CD4-positive, CD25-positive, alpha-beta regulatory T cell (primary cell): Measurements from ENCODE around the gene VILL. TPM values are rescaled to one million over a fixed set of nuclear protein-coding genes. Genes with fewer than 3 reads are reported as not detected.

ENCODE experiments used
- ATAC-seq, 2 donors: fragments of 150-1000 bp; cut with Tn5 transposase; one replicate each; pipeline ENCODE4 v1.10.0; 2021; ENCODE audit warnings: low read depth in 2 of 2, moderate number of reproducible peaks in 2 of 2, moderate library complexity in 1 of 2
- DNase-seq, 3 donors: peaks; one replicate each; pipeline versions ENCODE4 v3.0.0 to v3.0.0-alpha.2; 2012 to 2022; ENCODE audit warnings: mixed read lengths in 1 of 3
- H3K27ac ChIP-seq: one replicate; pipeline ENCODE4 v1.7.0; 2013; ENCODE audit warnings: mild to moderate bottlenecking, low read length; ENCODE audit not compliant: insufficient read depth, poor library complexity, severe bottlenecking
- H3K27me3 ChIP-seq: one replicate; pipeline ENCODE4 v1.7.0; 2013; ENCODE audit warnings: low read length; ENCODE audit not compliant: control insufficient read depth, insufficient read depth
- H3K36me3 ChIP-seq: one replicate; pipeline ENCODE4 v1.7.0; 2013; ENCODE audit warnings: mild to moderate bottlenecking, low read length, moderate library complexity; ENCODE audit not compliant: control insufficient read depth, insufficient read depth
- H3K4me1 ChIP-seq: 2 replicates; pipeline ENCODE4 v1.7.0; 2013; ENCODE audit warnings: mild to moderate bottlenecking, low read length; ENCODE audit not compliant: insufficient read depth, control insufficient read depth, poor library complexity, severe bottlenecking
- H3K4me3 ChIP-seq: one replicate; pipeline ENCODE4 v1.7.0; 2013; ENCODE audit warnings: low read depth, mild to moderate bottlenecking, low read length, moderate library complexity
- H3K9me3 ChIP-seq, 2 experiments: 1 replicate in 1 of 2; 2 replicates in 1 of 2; pipeline ENCODE4 v1.7.0; 2013; ENCODE audit warnings: low read length in 2 of 2, mild to moderate bottlenecking in 1 of 2, moderate library complexity in 1 of 2; ENCODE audit not compliant: control insufficient read depth in 2 of 2
- H3K27ac Mint-ChIP-seq, 3 donors: one replicate each; pipeline ENCODE4 v1.8.0; 2020 to 2022; ENCODE audit warnings: mild to moderate bottlenecking in 3 of 3, mixed read lengths in 3 of 3, moderate library complexity in 2 of 3
- H3K27me3 Mint-ChIP-seq: one replicate; pipeline ENCODE4 v1.8.0; 2022; ENCODE audit warnings: mild to moderate bottlenecking, mixed read lengths
- H3K36me3 Mint-ChIP-seq: one replicate; pipeline ENCODE4 v1.8.0; 2020; ENCODE audit warnings: mixed read lengths
- H3K4me1 Mint-ChIP-seq, 4 donors: one replicate each; pipeline ENCODE4 v1.8.0; 2020 to 2022; ENCODE audit warnings: mixed read lengths in 4 of 4, mild to moderate bottlenecking in 1 of 4
- H3K4me3 Mint-ChIP-seq, 4 donors: one replicate each; pipeline ENCODE4 v1.8.0; 2020 to 2022; ENCODE audit warnings: mild to moderate bottlenecking in 4 of 4, mixed read lengths in 4 of 4, moderate library complexity in 3 of 4
- H3K9me3 Mint-ChIP-seq, 7 donors: one replicate each; pipeline ENCODE4 v1.8.0; 2020 to 2022; ENCODE audit warnings: mixed read lengths in 7 of 7, mild to moderate bottlenecking in 3 of 7, moderate library complexity in 2 of 7
- polyA plus RNA-seq, 4 donors: library from polyadenylated mRNA; unstranded; fragments of 300-500 nt; fragmentation: Illumina TruSeq; gene quantifications; one replicate each; pipeline ENCODE4 v1.2.3, GENCODE V29; 2021
- total RNA-seq: library from RNA; stranded (reverse); gene quantifications from one replicate; pipeline ENCODE4 v1.2.3, GENCODE V29; 2022

The VILL gene
- total and polyA plus RNA-seq, 5 donors from 2014 or later = 9.0 to 24.0 (median 12.7) TPM

- Histone ChIP-seq H3K27me3 (no peaks in the 10 kb centered on the region), H3K27ac (peak overlapping the region; percentile 80), H3K9me3 (no peaks in the 10 kb centered on the region), H3K36me3 (peaks cover 2% of the 10 kb centered on the region), H3K4me3 (peak overlapping the region; percentile 81), H3K4me1 (peaks cover 52% of the 10 kb centered on the region)
- H3K4me1 Mint-ChIP-seq = peaks cover 8 to 55% (median 34%) of the 10 kb centered on the region in 4 donors
- H3K36me3 Mint-ChIP-seq = peaks cover 9% of the 10 kb centered on the region
- H3K27me3 Mint-ChIP-seq = no peaks in the 10 kb centered on the region
- ATAC-seq (no peak), DNase-seq (no peak)
- peak overlapping the region; percentile 86 to 96 (median 95) for H3K4me3 Mint-ChIP-seq
- peak overlapping the region; percentile 94 to 97 (median 95) for H3K27ac Mint-ChIP-seq
- no peaks in the 10 kb centered on the region for H3K9me3 Mint-ChIP-seq
Measured at GRCh38 chr3:37993460-37993819, 2.9 kb downstream of the VILL start.

GRCh38 chr3:37993820-37994638, 3.4 kb downstream of the VILL start:
- H3K4me1 Mint-ChIP-seq = peaks cover 8 to 60% (median 35%) of the 10 kb centered on the region in 4 donors
- H3K36me3 Mint-ChIP-seq = peaks cover 9% of the 10 kb centered on the region
- H3K27ac Mint-ChIP-seq = peak overlapping the region; percentile 94 to 97 (median 95)
- H3K9me3 Mint-ChIP-seq = no peaks in the 10 kb centered on the region
- Histone ChIP-seq H3K36me3 (peaks cover 2% of the 10 kb centered on the region), H3K9me3 (no peaks in the 10 kb centered on the region), H3K4me1 (peaks cover 56% of the 10 kb centered on the region), H3K27ac (peak overlapping the region; percentile 80), H3K27me3 (no peaks in the 10 kb centered on the region), H3K4me3 (peak overlapping the region; percentile 81)
- peak overlapping the region; percentile 86 to 96 (median 95) for H3K4me3 Mint-ChIP-seq
- DNase-seq (peak; percentile 46 to 77 (median 49)), ATAC-seq (peak; percentile 19 to 27)
- H3K27me3 Mint-ChIP-seq = no peaks in the 10 kb centered on the region

GRCh38 chr3:37994639-37994972, 4.0 kb downstream of the VILL start:
- Mint-ChIP-seq H3K4me3 (peak overlapping the region; percentile 86 to 96 (median 95)), H3K36me3 (peaks cover 9% of the 10 kb centered on the region), H3K4me1 (peaks cover 8 to 66% (median 41%) of the 10 kb centered on the region in 4 donors), H3K27me3 (no peaks in the 10 kb centered on the region), H3K27ac (peak overlapping the region; percentile 94 to 97 (median 95)), H3K9me3 (no peaks in the 10 kb centered on the region)
- Histone ChIP-seq H3K36me3 (peaks cover 2% of the 10 kb centered on the region), H3K4me1 (peaks cover 56% of the 10 kb centered on the region), H3K27ac (peak overlapping the region; percentile 80), H3K27me3 (no peaks in the 10 kb centered on the region), H3K4me3 (peak overlapping the region; percentile 81), H3K9me3 (no peaks in the 10 kb centered on the region)
- DNase-seq (no peak), ATAC-seq (no peak)

- no peak for ATAC-seq
Measured at GRCh38 chr3:37995652-37996641, 5.4 kb downstream of the VILL start.

GRCh38 chr3:37996785-37997301, 6.3 kb downstream of the VILL start:
- H3K4me1 ChIP-seq = peaks cover 56% of the 10 kb centered on the region
- peaks cover 11% of the 10 kb centered on the region for H3K36me3 ChIP-seq
- Mint-ChIP-seq H3K27ac (peak overlapping the region; percentile 79 to 95 (median 95)), H3K27me3 (no peaks in the 10 kb centered on the region), H3K36me3 (peaks cover 9% of the 10 kb centered on the region), H3K4me1 (peaks cover 8 to 67% (median 47%) of the 10 kb centered on the region in 4 donors), H3K9me3 (no peaks in the 10 kb centered on the region), H3K4me3 (peak overlapping the region; percentile 67 to 86 (median 73))
- no peaks in the 10 kb centered on the region for H3K9me3 ChIP-seq
- peak; percentile 69 to 88 (median 82) for DNase-seq
- peak; percentile 67 to 68 for ATAC-seq
- no peaks in the 10 kb centered on the region for H3K27me3 ChIP-seq
- H3K27ac ChIP-seq = peak overlapping the region; percentile 47
- H3K4me3 ChIP-seq = no peak overlapping the region

More at GRCh38 chr3:37995652-37996641, 5.4 kb downstream of the VILL start:
- peaks cover 56% of the 10 kb centered on the region for H3K4me1 ChIP-seq
- Mint-ChIP-seq H3K4me1 (peaks cover 8 to 67% (median 47%) of the 10 kb centered on the region in 4 donors), H3K4me3 (peak overlapping the region; percentile 29 to 96 (median 90)), H3K27ac (peak overlapping the region; percentile 21 to 95 (median 79)), H3K36me3 (peaks cover 9% of the 10 kb centered on the region), H3K9me3 (no peaks in the 10 kb centered on the region), H3K27me3 (no peaks in the 10 kb centered on the region)
- peaks cover 6% of the 10 kb centered on the region for H3K36me3 ChIP-seq
- peak overlapping the region; percentile 47 for H3K27ac ChIP-seq
- H3K27me3 ChIP-seq = no peaks in the 10 kb centered on the region
- peak overlapping the region; percentile 81 for H3K4me3 ChIP-seq
- DNase-seq = peak in 2 of 3 donors; percentile 31 to 66
- H3K9me3 ChIP-seq = no peaks in the 10 kb centered on the region

GRCh38 chr3:37997342-37997741, 6.8 kb downstream of the VILL start:
- H3K4me1 ChIP-seq = peaks cover 56% of the 10 kb centered on the region

GRCh38 chr3:37997791-37998370, 7.3 kb downstream of the VILL start:
- peaks cover 56% of the 10 kb centered on the region for H3K4me1 ChIP-seq
- Mint-ChIP-seq H3K36me3 (peaks cover 9% of the 10 kb centered on the region), H3K27me3 (no peaks in the 10 kb centered on the region), H3K9me3 (no peaks in the 10 kb centered on the region), H3K4me1 (peaks cover 8 to 70% (median 47%) of the 10 kb centered on the region in 4 donors), H3K27ac (peak overlapping the region; percentile 88 to 97 (median 91)), H3K4me3 (peak overlapping the region in 3 of 4 donors; percentile 74 to 85 (median 83))
- peak overlapping the region; percentile 86 for H3K27ac ChIP-seq
- H3K4me3 ChIP-seq = no peak overlapping the region
- ATAC-seq (no peak), DNase-seq (no peak)
- no peaks in the 10 kb centered on the region for H3K9me3 ChIP-seq
- H3K36me3 ChIP-seq = peaks cover 17% of the 10 kb centered on the region
- no peaks in the 10 kb centered on the region for H3K27me3 ChIP-seq

More at GRCh38 chr3:37997342-37997741, 6.8 kb downstream of the VILL start:
- H3K27me3 ChIP-seq = no peaks in the 10 kb centered on the region
- DNase-seq = no peak
- peaks cover 16% of the 10 kb centered on the region for H3K36me3 ChIP-seq
- no peaks in the 10 kb centered on the region for H3K27me3 Mint-ChIP-seq
- no peaks in the 10 kb centered on the region for H3K9me3 Mint-ChIP-seq
- peak overlapping the region; percentile 86 for H3K27ac ChIP-seq
- H3K9me3 ChIP-seq = no peaks in the 10 kb centered on the region
- no peak overlapping the region for H3K4me3 Mint-ChIP-seq
- no peak for ATAC-seq
- peak overlapping the region; percentile 79 to 95 (median 95) for H3K27ac Mint-ChIP-seq
- H3K4me3 ChIP-seq = no peak overlapping the region
- H3K4me1 Mint-ChIP-seq = peaks cover 8 to 70% (median 47%) of the 10 kb centered on the region in 4 donors
- H3K36me3 Mint-ChIP-seq = peaks cover 9% of the 10 kb centered on the region
